Mesothelial cell of epicardium (in vitro differentiated cells): ENCODE results near the gene RALGPS1. TPM values are rescaled to one million over a fixed set of nuclear protein-coding genes. Genes with fewer than 3 reads are reported as not detected.

ENCODE experiments used
- DNase-seq, 2 experiments: peaks; one replicate each; pipeline ENCODE4 v3.0.0; 2021; ENCODE audit warnings: low spot score in 2 of 2; ENCODE audit not compliant: unreplicated experiment in 2 of 2
- H3K27ac Mint-ChIP-seq: 2 replicates; pipeline ENCODE4 v1.8.0; 2021; ENCODE audit warnings: mixed read lengths
- H3K27me3 Mint-ChIP-seq: 2 replicates; pipeline ENCODE4 v1.8.0; 2021; ENCODE audit warnings: low read depth, mixed read lengths
- H3K36me3 Mint-ChIP-seq: 2 replicates; pipeline ENCODE4 v1.8.0; 2021; ENCODE audit warnings: mixed read lengths
- H3K4me1 Mint-ChIP-seq: 2 replicates; pipeline ENCODE4 v1.8.0; 2021; ENCODE audit warnings: mixed read lengths
- H3K4me3 Mint-ChIP-seq: 2 replicates; pipeline ENCODE4 v1.8.0; 2021; ENCODE audit warnings: mild to moderate bottlenecking, moderate library complexity, mixed read lengths
- H3K9me3 Mint-ChIP-seq: 2 replicates; pipeline ENCODE4 v1.8.0; 2021; ENCODE audit warnings: mixed read lengths
- CTCF ChIP-seq: fragments of 200-600 bp; sonication (generic); IDR thresholded peaks from one replicate; pipeline ENCODE4 v1.5.0; 2021; ENCODE audit warnings: antibody characterized with exemption; ENCODE audit not compliant: unreplicated experiment
- total RNA-seq: library from RNA; stranded (reverse); gene quantifications from 3 replicates; pipeline ENCODE4 v1.2.1, GENCODE V29; 2021

RALGPS1 gene
- total RNA-seq, 1 donor from 2014 or later = 25.6 TPM

GRCh38 chr9:126962336-126962735 lies 47.8 kb downstream of the RALGPS1 start:
- no peak for TF ChIP-seq CTCF
- H3K9me3 Mint-ChIP-seq = no peaks in the 10 kb centered on the region
- no peak overlapping the region for H3K4me3 Mint-ChIP-seq
- no peak for DNase-seq
- no peak overlapping the region for H3K27ac Mint-ChIP-seq
- no peaks in the 10 kb centered on the region for H3K27me3 Mint-ChIP-seq
- no peaks in the 10 kb centered on the region for H3K36me3 Mint-ChIP-seq
- H3K4me1 Mint-ChIP-seq = peaks cover 27% of the 10 kb centered on the region

GRCh38 chr9:126965077-126965476 lies 50.5 kb downstream of the RALGPS1 start:
- H3K27ac Mint-ChIP-seq = peak overlapping the region; percentile 83
- no peaks in the 10 kb centered on the region for H3K36me3 Mint-ChIP-seq
- no peaks in the 10 kb centered on the region for H3K9me3 Mint-ChIP-seq
- H3K27me3 Mint-ChIP-seq = no peaks in the 10 kb centered on the region
- no peak for TF ChIP-seq CTCF
- H3K4me1 Mint-ChIP-seq = peaks cover 11% of the 10 kb centered on the region
- DNase-seq = no peak
- no peak overlapping the region for H3K4me3 Mint-ChIP-seq

DNA sequence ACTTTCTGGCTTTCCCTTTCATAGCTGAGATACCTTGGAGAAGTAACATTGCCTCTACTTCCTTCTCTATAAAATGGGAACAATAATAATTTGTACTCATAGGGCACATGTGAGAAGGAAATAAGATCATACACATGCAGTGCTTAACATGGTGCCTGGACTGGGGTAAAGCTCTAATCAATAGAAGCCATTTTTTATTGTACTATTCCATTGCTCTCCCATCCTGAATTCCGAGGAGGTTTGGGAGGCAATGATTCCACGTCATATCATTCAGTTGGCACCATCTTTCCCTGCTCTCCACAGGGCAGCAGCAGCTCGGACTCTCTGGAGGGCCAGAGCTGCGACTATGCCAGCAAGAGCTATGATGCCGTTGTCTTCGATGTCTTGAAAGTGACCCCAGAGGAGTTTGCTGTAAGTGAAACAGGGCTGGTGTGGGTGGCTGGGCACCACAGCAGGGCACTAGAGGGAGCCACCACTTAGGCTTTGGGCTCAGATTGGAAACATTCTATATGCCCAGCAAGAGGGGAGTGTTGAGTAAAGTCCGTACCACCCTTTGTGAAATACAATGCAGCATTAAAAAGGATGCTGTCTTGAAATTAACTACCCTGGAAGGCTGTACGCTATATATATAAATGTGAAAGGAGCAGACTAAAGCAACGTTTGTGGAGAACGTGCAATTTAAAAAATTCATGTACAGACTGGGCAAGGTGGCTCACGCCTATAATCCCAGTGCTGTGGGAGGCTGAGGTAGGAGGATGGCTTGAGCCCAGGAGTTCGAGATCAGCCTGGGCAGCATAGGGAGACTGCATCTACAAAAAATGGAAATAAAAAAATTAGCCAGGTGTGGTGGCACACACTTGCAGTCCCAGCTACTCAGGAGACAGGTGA lies 51.2 kb downstream of the RALGPS1 start:
- H3K27me3 Mint-ChIP-seq = no peaks in the 10 kb centered on the region
- H3K27ac Mint-ChIP-seq = peak overlapping the region; percentile 83
- H3K9me3 Mint-ChIP-seq = no peaks in the 10 kb centered on the region
- no peak for DNase-seq
- no peak for TF ChIP-seq CTCF
- peaks cover under 1% of the 10 kb centered on the region for H3K36me3 Mint-ChIP-seq
- H3K4me1 Mint-ChIP-seq = peaks cover 11% of the 10 kb centered on the region
- no peak overlapping the region for H3K4me3 Mint-ChIP-seq

DNA sequence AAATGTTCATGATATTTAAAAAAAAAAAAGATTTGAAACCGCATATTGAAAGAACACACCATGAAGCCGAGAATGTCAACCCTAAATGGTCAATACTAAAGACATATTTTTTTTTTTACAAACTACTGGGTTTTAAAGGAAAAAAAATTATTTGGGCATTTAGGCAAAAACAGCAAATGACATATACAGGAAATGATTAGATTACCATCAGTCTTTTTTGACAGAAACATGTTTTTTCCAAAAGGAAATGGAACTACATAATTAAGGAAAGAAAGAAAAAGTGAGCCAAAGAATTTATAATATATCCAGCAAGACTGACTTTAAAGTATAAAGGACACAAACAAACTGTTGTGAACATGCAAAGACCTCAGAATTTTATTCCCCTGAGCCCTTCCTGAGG lies 56.7 kb downstream of the RALGPS1 start:
- H3K27ac Mint-ChIP-seq = no peak overlapping the region
- TF ChIP-seq CTCF = no peak

GRCh38 chr9:126973651-126974529 lies 59.3 kb downstream of the RALGPS1 start:
- TF ChIP-seq CTCF = no peak
- no peak overlapping the region for H3K4me3 Mint-ChIP-seq
- DNase-seq = no peak
- no peaks in the 10 kb centered on the region for H3K27me3 Mint-ChIP-seq
- peaks cover 5% of the 10 kb centered on the region for H3K36me3 Mint-ChIP-seq
- H3K4me1 Mint-ChIP-seq = no peaks in the 10 kb centered on the region
- H3K9me3 Mint-ChIP-seq = no peaks in the 10 kb centered on the region
- no peak overlapping the region for H3K27ac Mint-ChIP-seq

More for the DNA sequence above, 56.7 kb downstream of the RALGPS1 start:
- DNase-seq = no peak
- Mint-ChIP-seq H3K36me3 (peaks cover 5% of the 10 kb centered on the region), H3K4me3 (no peak overlapping the region), H3K9me3 (no peaks in the 10 kb centered on the region), H3K4me1 (no peaks in the 10 kb centered on the region), H3K27me3 (no peaks in the 10 kb centered on the region)
